ENCODE results near the gene LAMB2. TPM values are rescaled to one million over a fixed set of nuclear protein-coding genes. Genes with fewer than 3 reads are reported as not detected.

The LAMB2 gene
- polyA plus RNA-seq, 6 donors from 2014 or later = not detected

DNA sequence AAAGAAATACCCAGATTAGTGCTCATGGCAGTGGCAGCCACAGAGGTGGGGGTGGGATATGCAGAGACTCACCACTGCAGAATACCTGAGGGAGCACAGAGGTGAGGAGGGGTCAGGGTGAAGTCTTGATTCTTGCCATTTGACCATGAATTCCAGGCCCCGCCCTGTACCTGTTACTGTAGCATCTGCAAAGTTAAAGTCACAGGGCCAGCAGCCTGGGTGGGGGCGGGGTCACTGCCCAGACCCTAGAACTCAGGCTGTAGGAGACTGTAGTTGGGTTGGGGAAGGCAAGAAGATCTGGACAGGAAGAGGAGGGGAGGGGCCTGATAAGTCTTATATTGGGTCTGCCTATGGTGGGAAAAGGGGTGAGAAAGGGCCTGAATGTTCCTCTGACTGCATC is 18.8 kb upstream of the LAMB2 start:
- Mint-ChIP-seq H3K27ac (peak overlapping the region in 1 of 6 donors; percentile 27), H3K4me1 (peaks cover 0 to 5% (median 0%) of the 10 kb centered on the region in 3 donors), H3K9me3 (no peaks in the 10 kb centered on the region)

DNA sequence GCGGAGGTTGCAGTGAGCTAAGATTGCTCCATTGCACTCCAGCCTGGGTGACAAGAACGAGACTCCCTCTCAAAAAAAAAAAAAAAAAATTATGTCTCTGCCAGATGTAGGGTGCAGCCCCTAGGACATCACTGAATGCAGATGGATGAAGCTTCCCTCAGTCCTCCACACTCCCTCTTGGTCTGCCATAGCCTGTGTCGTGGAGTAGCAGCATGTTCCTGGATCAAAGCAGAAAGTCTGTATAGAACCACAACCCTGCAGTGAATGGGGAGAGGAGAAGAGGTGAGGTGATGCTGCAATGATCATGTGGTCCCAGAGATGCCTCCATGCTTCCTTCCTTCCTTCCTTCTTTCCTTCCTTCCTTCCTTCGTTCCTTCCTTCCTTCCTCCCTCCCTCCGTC is 15.3 kb upstream of the LAMB2 start:
- H3K9me3 Mint-ChIP-seq = no peaks in the 10 kb centered on the region
- H3K4me3 Mint-ChIP-seq = no peak overlapping the region
- DNase-seq = no peak
- ATAC-seq (ENCODE audit: low read depth in 2 of 2) = no peak
- peaks cover 0 to 5% (median 0%) of the 10 kb centered on the region in 3 donors for H3K4me1 Mint-ChIP-seq
- no peaks in the 10 kb centered on the region for H3K36me3 Mint-ChIP-seq
- H3K27ac Mint-ChIP-seq = no peak overlapping the region
- H3K27me3 Mint-ChIP-seq = no peaks in the 10 kb centered on the region

More for the DNA sequence above, 18.8 kb upstream of the LAMB2 start:
- Mint-ChIP-seq H3K36me3 (no peaks in the 10 kb centered on the region), H3K27me3 (no peaks in the 10 kb centered on the region), H3K4me3 (no peak overlapping the region)
- DNase-seq (no peak), ATAC-seq (ENCODE audit: low read depth in 2 of 2) (no peak)

DNA sequence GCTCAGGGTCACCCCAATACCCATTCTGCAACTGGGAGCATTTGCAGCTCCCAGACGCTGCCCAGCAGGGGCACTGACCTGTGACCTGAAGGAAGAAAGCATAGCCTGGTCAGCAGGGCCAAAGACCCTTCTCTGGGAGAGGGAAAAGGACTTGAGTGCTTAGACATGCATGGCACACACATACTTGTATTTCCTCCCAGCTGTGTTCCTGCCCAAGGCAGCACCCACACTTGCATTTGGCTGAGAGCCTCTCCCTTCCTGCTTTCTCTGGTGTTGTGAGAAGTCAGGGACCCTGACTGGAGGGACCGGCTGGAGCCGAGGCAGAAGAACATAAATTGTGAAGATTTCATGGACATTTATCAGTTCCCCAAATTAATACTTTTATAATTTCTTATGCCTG is 7.2 kb upstream of the LAMB2 start:
- no peak overlapping the region for H3K4me3 Mint-ChIP-seq
- ATAC-seq (ENCODE audit: low read depth in 2 of 2) (no peak), DNase-seq (no peak)
- peaks cover 5 to 15% of the 10 kb centered on the region in 2 donors for H3K36me3 Mint-ChIP-seq
- peaks cover 6 to 19% (median 16%) of the 10 kb centered on the region in 7 donors for H3K9me3 Mint-ChIP-seq
- H3K27ac Mint-ChIP-seq = peak overlapping the region in 1 of 6 donors; percentile 68
- H3K27me3 Mint-ChIP-seq = peaks cover 23 to 43% (median 33%) of the 10 kb centered on the region in 3 donors
- H3K4me1 Mint-ChIP-seq = no peaks in the 10 kb centered on the region

DNA sequence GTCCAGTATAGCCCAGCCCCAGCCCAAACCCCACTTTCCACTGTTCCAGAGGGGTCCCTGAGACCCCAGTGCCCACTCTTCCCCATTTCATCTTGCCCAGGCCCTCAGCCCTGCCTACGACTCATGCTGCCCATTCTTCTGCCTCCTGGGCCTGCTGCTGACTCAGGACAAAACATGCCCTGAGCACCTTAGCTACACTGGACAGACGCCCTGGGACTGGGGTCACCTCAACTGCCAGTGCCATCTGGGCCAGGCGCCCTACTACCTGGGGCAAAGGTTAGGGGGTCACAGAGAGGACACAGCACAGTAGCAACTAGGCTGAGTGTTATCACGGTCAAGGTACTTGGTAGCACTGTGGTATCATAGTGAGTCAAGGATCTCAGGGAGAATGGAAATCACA is 2.6 kb upstream of the LAMB2 start:
- H3K4me1 Mint-ChIP-seq = peaks cover 8 to 10% (median 9%) of the 10 kb centered on the region in 3 donors
- ATAC-seq (ENCODE audit: low read depth in 2 of 2) = no peak
- H3K27ac Mint-ChIP-seq = peak overlapping the region in 1 of 6 donors; percentile 65

DNA sequence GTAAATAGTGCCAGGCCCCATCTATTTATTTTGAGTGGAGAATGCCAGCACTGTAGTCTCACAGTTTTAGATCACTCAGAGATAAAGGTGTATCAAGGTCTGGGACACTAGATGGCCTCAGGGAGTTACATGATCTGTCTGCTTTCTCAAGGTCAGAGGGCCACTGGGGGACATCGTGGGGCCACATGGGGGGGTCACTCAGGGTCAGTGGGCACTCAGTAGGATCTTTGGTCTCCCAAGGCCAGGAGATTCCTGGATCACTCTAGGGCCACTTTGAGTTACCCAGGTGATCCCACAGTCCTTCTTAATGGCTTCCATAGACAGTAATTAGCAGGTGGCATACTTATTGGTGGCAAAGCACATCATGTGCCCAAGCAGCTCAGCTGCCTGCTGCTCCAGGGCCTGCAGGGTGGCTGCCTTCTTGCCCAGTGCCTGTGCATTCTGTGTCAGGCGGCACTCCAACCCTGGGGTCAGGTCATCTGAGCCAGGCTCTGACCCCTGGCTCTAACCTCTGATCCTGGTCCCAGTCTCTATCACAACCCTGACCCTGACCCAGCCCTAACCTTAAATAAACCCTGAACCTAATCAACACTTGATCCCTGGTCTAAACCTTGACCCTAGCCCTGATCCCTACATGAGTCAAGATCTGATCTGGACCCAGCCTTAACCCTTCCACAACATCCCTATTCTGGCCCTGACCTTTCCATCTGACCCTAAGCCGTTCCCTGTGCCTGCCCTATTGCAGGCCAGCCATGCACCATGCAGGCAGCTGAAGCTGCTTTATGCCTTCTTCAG is 1.8 kb upstream of the LAMB2 start:
- ATAC-seq (ENCODE audit: low read depth in 2 of 2) = no peak
- Mint-ChIP-seq H3K4me3 (peak overlapping the region in 1 of 8 donors; percentile 24), H3K27ac (peak overlapping the region in 1 of 6 donors; percentile 20)

More for the DNA sequence above, 2.6 kb upstream of the LAMB2 start:
- Mint-ChIP-seq H3K9me3 (peaks cover 0 to 2% (median 0%) of the 10 kb centered on the region in 7 donors), H3K27me3 (peaks cover 26 to 68% (median 55%) of the 10 kb centered on the region in 3 donors), H3K36me3 (no peaks in the 10 kb centered on the region), H3K4me3 (no peak overlapping the region)
- no peak for DNase-seq

DNA sequence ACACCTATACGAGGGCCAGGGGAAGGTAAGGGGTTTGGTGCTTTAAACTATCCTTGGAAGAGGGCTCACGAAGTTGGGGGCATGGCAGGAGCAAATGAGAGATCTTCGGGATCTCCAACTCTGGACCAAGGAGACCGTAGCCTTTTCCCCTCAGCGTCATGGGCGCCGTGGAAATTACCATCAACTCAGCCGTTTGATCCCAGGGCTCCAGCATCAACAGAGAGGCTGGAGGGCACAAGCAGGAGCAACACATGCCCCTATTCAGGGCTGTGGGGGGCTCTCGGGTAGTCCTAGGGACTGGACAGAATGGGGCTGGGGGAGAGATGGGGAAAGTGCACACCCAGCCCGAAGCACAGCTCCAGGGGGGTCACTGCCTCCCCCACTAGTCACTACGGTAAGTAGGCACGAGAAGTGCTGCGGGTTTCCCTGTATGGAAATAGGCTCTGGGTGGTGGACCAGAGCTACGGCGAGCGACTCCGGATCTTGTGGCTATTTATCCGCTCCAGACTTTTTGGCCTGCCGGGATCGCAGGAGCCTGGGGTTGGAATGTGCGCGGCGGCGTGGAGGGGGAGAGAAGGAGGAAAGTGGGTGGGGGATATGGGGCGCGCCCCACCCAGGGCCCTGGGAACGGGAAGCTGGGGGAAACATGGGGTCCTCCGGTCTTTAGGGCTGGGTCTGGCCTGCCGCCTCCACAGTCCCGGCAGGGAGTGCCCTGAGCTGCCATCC is 539 bp upstream of the LAMB2 start:
- H3K27ac Mint-ChIP-seq = peak overlapping the region in 1 of 6 donors; percentile 30
- ATAC-seq (ENCODE audit: low read depth in 2 of 2) (no peak), DNase-seq (no peak)
- peaks cover 8 to 10% (median 9%) of the 10 kb centered on the region in 3 donors for H3K4me1 Mint-ChIP-seq
- no peaks in the 10 kb centered on the region for H3K9me3 Mint-ChIP-seq
- no peaks in the 10 kb centered on the region for H3K36me3 Mint-ChIP-seq
- peaks cover 23 to 65% (median 56%) of the 10 kb centered on the region in 3 donors for H3K27me3 Mint-ChIP-seq
- H3K4me3 Mint-ChIP-seq = peak overlapping the region in 4 of 8 donors; percentile 32 to 73 (median 51)

More for the DNA sequence above, 1.8 kb upstream of the LAMB2 start:
- H3K4me1 Mint-ChIP-seq = peaks cover 8 to 10% (median 9%) of the 10 kb centered on the region in 3 donors
- H3K9me3 Mint-ChIP-seq = no peaks in the 10 kb centered on the region
- H3K36me3 Mint-ChIP-seq = no peaks in the 10 kb centered on the region
- H3K27me3 Mint-ChIP-seq = peaks cover 23 to 60% (median 56%) of the 10 kb centered on the region in 3 donors
- DNase-seq = no peak

DNA sequence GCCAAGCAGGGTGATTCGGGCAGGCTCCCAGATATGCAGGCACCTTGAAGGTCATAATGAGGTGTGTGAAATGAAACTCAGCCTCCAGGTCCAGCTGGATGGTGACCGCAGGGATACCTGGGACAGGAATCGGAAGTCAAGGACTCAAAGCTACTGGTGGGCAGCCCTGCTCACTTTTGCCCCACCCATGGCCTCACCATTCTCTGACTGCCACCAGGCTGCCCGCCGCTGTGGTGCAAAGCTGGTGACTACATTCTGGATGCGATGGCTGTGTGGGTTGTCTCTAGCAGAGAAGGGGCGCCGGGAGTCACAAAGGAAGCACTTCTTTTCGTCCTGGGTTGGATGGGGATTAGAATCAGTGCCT is 795 bp downstream of the LAMB2 start:
- no peaks in the 10 kb centered on the region for H3K36me3 Mint-ChIP-seq
- H3K27me3 Mint-ChIP-seq = peaks cover 23 to 55% (median 43%) of the 10 kb centered on the region in 3 donors
- no peak overlapping the region for H3K27ac Mint-ChIP-seq
- no peak for ATAC-seq (ENCODE audit: low read depth in 2 of 2)
- no peak overlapping the region for H3K4me3 Mint-ChIP-seq
- no peaks in the 10 kb centered on the region for H3K9me3 Mint-ChIP-seq
- peaks cover 8 to 10% (median 9%) of the 10 kb centered on the region in 3 donors for H3K4me1 Mint-ChIP-seq
- DNase-seq = no peak

DNA sequence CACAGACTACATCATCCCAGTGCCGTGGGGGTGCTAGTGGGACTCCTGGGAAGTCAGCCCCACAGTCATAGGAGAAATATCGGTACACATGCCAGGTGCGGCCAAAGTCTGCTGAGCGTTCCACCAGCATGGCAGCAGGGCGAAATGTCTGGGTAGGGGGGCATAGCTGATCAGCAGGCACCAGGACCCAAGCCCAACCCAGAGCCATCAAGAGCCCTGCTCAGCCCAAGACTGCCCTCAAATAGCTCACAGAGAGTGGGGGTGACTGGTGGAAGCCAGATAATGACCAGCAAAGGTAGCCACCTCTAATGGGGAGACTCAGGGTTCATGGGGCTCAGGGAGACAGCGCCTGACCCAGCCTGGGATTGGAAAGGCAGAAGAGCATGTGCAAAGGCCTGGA is 1.3 kb downstream of the LAMB2 start:
- DNase-seq = no peak
- H3K9me3 Mint-ChIP-seq = no peaks in the 10 kb centered on the region
- no peaks in the 10 kb centered on the region for H3K36me3 Mint-ChIP-seq
- ATAC-seq (ENCODE audit: low read depth in 2 of 2) = no peak
- H3K4me3 Mint-ChIP-seq = peak overlapping the region in 1 of 8 donors; percentile 48
- H3K27me3 Mint-ChIP-seq = peaks cover 23 to 55% (median 43%) of the 10 kb centered on the region in 3 donors
- no peak overlapping the region for H3K27ac Mint-ChIP-seq
- peaks cover 8 to 10% (median 9%) of the 10 kb centered on the region in 3 donors for H3K4me1 Mint-ChIP-seq

DNA sequence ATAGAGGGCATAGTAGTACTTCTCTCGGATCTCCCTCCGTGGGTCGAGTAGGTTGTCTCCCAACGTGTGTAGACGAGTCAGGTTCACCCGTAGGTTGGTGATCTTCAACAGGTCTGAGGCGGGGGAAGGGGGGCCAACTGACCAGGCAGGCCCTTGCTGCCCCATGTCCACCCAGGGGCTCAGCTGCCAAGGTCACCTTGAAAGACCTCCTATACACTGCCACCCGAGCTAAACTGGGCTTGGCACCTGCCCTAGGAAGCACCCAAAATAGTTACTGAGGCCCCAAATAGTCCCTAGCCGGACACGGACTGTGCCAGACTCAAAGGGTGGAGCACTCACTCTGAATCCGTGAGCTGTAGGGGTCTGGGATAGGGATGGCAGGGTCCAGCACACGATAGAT is 1.8 kb downstream of the LAMB2 start:
- no peak overlapping the region for H3K4me3 Mint-ChIP-seq
- ATAC-seq (ENCODE audit: low read depth in 2 of 2) (no peak), DNase-seq (no peak)
- H3K9me3 Mint-ChIP-seq = no peaks in the 10 kb centered on the region
- peaks cover 23 to 55% (median 43%) of the 10 kb centered on the region in 3 donors for H3K27me3 Mint-ChIP-seq
- peak overlapping the region in 1 of 6 donors; percentile 59 for H3K27ac Mint-ChIP-seq
- peaks cover 8 to 10% (median 9%) of the 10 kb centered on the region in 3 donors for H3K4me1 Mint-ChIP-seq
- H3K36me3 Mint-ChIP-seq = no peaks in the 10 kb centered on the region

DNA sequence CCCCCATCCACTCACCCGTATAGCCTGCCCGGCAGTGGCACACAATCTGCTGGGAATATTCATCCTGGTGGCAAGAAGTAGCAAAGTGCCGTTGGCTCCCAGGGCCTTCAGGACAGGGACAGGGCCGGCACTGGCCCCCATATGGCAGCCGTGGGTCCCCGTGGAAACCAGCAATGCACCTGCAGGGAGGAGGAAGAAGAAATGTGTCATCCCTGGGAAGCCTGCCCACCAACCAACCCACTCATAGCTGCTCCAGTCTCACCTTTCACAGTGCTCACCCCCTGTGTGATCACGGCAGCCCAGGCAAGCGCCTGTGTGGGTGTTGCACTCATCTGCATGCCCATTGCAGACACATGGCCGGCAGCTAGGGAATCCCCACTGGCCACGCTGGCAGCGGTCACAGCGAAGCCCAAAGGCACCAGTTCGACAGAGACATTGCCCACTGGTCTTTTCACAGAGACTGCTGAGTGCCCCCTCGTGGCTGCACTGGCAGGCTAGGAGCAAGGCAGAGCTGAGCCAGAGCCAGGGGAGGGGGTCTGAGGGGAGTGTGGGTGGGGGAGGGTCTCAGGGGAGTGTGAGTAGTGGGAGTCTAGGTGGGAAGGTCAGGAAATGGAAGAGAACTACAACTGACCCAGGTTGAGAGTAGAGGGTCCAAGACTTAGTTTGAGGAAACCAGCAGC is 7.7 kb downstream of the LAMB2 start:
- Mint-ChIP-seq H3K36me3 (no peaks in the 10 kb centered on the region), H3K27me3 (peaks cover 0 to 6% (median 0%) of the 10 kb centered on the region in 3 donors), H3K27ac (peak overlapping the region in 1 of 6 donors; percentile 8), H3K4me3 (no peak overlapping the region), H3K4me1 (peaks cover under 1 to 6% (median 3%) of the 10 kb centered on the region in 3 donors), H3K9me3 (no peaks in the 10 kb centered on the region)
- DNase-seq = no peak
- ATAC-seq (ENCODE audit: low read depth in 2 of 2) = no peak

DNA sequence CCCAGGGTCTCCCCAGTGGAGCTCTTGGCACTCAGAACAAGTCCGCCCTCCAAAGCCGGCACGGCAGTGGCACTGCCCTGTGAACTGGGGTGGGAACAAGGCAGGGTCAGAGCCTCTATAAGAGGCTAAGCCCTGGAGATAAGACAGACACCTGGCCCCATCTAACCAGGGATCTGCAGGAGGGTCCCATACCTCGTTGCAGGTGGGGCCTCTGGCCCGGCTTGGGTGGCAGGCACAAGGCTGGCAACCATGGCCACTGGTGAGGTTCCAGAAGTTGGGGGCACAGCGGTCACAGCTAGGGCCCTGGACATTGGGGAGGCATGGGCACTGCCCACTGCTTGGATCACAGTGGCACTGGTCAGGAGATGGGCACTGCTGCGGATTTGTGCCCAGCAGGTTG is 8.6 kb downstream of the LAMB2 start:
- H3K4me3 Mint-ChIP-seq = peak overlapping the region in 1 of 8 donors; percentile 18
- H3K4me1 Mint-ChIP-seq = peaks cover 7 to 14% (median 12%) of the 10 kb centered on the region in 3 donors
- DNase-seq (no peak), ATAC-seq (ENCODE audit: low read depth in 2 of 2) (no peak)
- H3K9me3 Mint-ChIP-seq = no peaks in the 10 kb centered on the region
- H3K27ac Mint-ChIP-seq = no peak overlapping the region
- H3K27me3 Mint-ChIP-seq = peaks cover 0 to 2% (median 0%) of the 10 kb centered on the region in 3 donors
- no peaks in the 10 kb centered on the region for H3K36me3 Mint-ChIP-seq

DNA sequence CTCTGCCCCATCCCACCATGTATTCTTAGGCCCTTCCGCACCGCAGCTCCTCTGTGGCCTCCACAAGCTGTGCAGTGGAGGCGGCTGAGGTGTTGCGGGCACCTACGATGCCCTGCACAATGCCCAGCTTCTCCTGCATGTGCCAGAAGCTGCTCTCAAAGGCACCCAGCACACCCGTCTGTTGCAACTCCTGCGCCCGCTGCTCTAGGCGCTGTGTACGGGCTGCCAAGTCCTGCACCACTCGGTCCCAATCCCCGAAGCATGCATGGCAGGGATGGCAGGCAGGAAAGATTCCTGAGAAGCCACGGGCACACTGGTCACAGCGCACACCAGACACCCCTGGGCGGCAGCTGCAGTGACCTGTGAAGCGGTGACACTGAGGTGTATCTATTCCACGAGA is 9.2 kb downstream of the LAMB2 start:
- no peaks in the 10 kb centered on the region for H3K9me3 Mint-ChIP-seq
- peak overlapping the region in 1 of 8 donors; percentile 89 for H3K4me3 Mint-ChIP-seq
- no peaks in the 10 kb centered on the region for H3K36me3 Mint-ChIP-seq
- ATAC-seq (ENCODE audit: low read depth in 2 of 2) = no peak
- no peaks in the 10 kb centered on the region for H3K27me3 Mint-ChIP-seq
- peaks cover 11 to 19% (median 16%) of the 10 kb centered on the region in 3 donors for H3K4me1 Mint-ChIP-seq
- no peak overlapping the region for H3K27ac Mint-ChIP-seq
- DNase-seq = no peak

DNA sequence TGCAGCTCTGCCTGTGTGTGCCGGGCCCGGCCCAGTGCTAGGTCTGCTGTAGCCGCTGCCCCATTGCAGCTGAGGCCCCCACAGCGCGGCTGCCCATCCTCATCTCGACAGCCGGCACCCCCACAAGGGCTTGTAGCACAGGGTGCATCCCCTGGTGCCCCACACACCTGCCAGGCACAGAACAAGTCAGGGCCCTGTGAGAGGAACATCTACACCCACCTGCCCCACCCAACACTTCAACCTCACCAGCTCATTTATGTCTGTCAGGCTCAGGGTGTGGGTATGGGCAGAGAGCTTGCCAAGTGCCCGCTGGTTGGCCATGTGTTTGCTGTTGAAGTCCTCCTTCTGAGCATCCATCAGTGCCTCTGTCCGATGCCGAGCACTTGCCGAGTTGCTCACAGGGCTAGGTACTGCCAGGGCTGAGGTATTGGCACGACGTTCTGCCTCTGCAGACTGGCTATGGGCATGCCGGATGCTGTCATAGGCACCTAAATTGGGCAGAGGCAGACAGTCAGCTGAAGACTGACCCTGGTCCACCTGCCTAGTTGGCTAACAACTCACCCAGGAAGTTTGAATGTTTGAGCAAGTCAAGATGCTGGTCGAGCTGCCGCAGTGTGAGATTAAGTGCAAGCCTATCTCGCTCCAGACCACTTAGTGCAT is 9.8 kb downstream of the LAMB2 start:
- peaks cover 11 to 20% (median 16%) of the 10 kb centered on the region in 3 donors for H3K4me1 Mint-ChIP-seq
- no peaks in the 10 kb centered on the region for H3K9me3 Mint-ChIP-seq
- peak overlapping the region in 1 of 6 donors; percentile 53 for H3K27ac Mint-ChIP-seq
- H3K4me3 Mint-ChIP-seq = peak overlapping the region in 2 of 8 donors; percentile 33 to 89
- H3K27me3 Mint-ChIP-seq = no peaks in the 10 kb centered on the region
- DNase-seq (no peak), ATAC-seq (ENCODE audit: low read depth in 2 of 2) (no peak)
- no peaks in the 10 kb centered on the region for H3K36me3 Mint-ChIP-seq
